SU-DHL-6 (cell line): ENCODE data around the gene LTBP1.

Experiments used
- H2AFZ ChIP-seq: fragments of 200-600 bp; sonication (generic); 2 replicates; pipeline ENCODE4 v1.6.1; 2014; ENCODE audit warnings: low read depth, mild to moderate bottlenecking, moderate library complexity, mixed read lengths, antibody characterized with exemption, low read length; ENCODE audit not compliant: severe bottlenecking
- H3F3A ChIP-seq: fragments of 200-600 bp; shearing (Covaris generic); 2 replicates; pipeline ENCODE4 v1.6.0; 2016; ENCODE audit warnings: antibody characterized with exemption, mild to moderate bottlenecking; ENCODE audit not compliant: insufficient read depth
- H3K27ac ChIP-seq: fragments of 200-600 bp; sonication (generic); 2 replicates; pipeline ENCODE4 v1.5.1; 2016; ENCODE audit warnings: low read depth, mild to moderate bottlenecking, low read length, moderate library complexity, mixed read lengths
- H3K27me3 ChIP-seq: fragments of 200-600 bp; sonication (generic), shearing (Covaris generic); 2 replicates; pipeline ENCODE4 v1.6.0; 2014; ENCODE audit warnings: mild to moderate bottlenecking, low read length
- H3K36me3 ChIP-seq: fragments of 200-600 bp; sonication (generic); 2 replicates; pipeline ENCODE4 v1.6.1; 2014; ENCODE audit warnings: mild to moderate bottlenecking, low read length, mixed read lengths
- H3K4me2 ChIP-seq: fragments of 300-600, 200-600 bp; shearing (Covaris generic), sonication (generic); 2 replicates; pipeline ENCODE4 v1.6.0; 2014; ENCODE audit warnings: low read length, low read depth, mild to moderate bottlenecking; ENCODE audit not compliant: poor library complexity, severe bottlenecking
- H3K4me3 ChIP-seq: fragments of 200-600 bp; sonication (generic); 2 replicates; pipeline ENCODE4 v1.5.1; 2014; ENCODE audit warnings: antibody characterized with exemption, low read length, mild to moderate bottlenecking, mixed read lengths; ENCODE audit not compliant: insufficient read depth, poor library complexity, severe bottlenecking
- H3K79me2 ChIP-seq: fragments of 200-600 bp; sonication (generic); 2 replicates; pipeline ENCODE4 v1.6.1; 2014; ENCODE audit warnings: mild to moderate bottlenecking, low read length, moderate library complexity; ENCODE audit not compliant: insufficient read depth
- H3K9ac ChIP-seq: fragments of 200-600 bp; sonication (generic); 2 replicates; pipeline ENCODE4 v1.7.0; 2014; ENCODE audit warnings: mild to moderate bottlenecking, low read length
- H3K9me2 ChIP-seq: fragments of 200-600 bp; sonication (generic); replicated peaks from 2 replicates; pipeline ENCODE4 v1.6.1; 2014; ENCODE audit warnings: low read length; ENCODE audit not compliant: insufficient read depth
- H3K9me3 ChIP-seq: fragments of 200-600 bp; sonication (generic); 2 replicates; pipeline ENCODE4 v1.6.1; 2014; ENCODE audit warnings: low read length, mixed read lengths; ENCODE audit not compliant: insufficient read depth
- H4K20me1 ChIP-seq: fragments of 200-600 bp; sonication (generic); 2 replicates; pipeline ENCODE4 v1.6.1; 2014; ENCODE audit warnings: low read depth, mild to moderate bottlenecking, antibody characterized with exemption, low read length, moderate library complexity, mixed read lengths
- EZH2phosphoT487 ChIP-seq: fragments of 200-600 bp; sonication (generic), shearing (Covaris generic); conservative IDR thresholded peaks from 2 replicates; pipeline ENCODE4 v1.6.1; 2018; ENCODE audit warnings: mild to moderate bottlenecking, antibody characterized with exemption, low read length, moderate library complexity, mixed read lengths
- TF ChIP-seq, protein P1 (sequence below): fragments of 200-600 bp; sonication (generic); IDR thresholded peaks from one replicate; pipeline ENCODE4 v1.5.1; 2017; ENCODE audit warnings: antibody characterized with exemption, mild to moderate bottlenecking, low read length, moderate library complexity; ENCODE audit not compliant: insufficient read depth, poor library complexity, severe bottlenecking

The LTBP1 gene

DNA sequence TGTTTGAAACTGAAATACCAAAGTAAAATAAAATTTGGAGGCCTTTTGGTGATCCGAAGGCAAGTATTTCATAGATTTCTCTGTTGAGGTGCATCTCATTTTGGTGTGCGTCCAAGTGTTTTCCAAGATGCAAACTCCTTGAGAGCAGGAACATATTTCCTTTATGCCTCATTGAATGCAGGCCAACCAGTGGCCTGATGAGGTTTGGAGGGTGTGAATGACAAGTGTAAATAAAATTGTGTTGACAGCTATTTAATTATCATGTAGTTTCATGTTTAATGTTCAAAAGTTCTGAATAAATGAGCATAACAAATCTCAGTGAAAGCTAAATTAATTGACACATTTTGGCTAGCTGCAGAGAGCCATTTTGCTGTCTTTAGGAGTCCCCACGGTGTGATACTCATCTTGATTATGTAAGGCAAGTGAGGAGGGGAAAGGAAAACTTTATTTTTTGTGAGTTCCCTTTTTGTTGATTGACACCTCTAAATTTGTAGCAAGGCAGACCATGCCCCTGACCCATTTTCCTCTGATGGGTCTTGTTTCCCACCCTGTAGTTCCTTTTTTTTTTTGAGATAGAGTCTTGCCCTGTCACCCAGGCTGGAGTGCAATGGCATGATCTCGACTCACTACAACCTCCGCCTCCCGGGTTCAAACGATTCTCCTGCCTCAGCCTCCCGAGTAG is 6.3 kb upstream of the LTBP1 start:
- no peak overlapping the region for H3K4me3 ChIP-seq
- TF ChIP-seq, protein P1, sequence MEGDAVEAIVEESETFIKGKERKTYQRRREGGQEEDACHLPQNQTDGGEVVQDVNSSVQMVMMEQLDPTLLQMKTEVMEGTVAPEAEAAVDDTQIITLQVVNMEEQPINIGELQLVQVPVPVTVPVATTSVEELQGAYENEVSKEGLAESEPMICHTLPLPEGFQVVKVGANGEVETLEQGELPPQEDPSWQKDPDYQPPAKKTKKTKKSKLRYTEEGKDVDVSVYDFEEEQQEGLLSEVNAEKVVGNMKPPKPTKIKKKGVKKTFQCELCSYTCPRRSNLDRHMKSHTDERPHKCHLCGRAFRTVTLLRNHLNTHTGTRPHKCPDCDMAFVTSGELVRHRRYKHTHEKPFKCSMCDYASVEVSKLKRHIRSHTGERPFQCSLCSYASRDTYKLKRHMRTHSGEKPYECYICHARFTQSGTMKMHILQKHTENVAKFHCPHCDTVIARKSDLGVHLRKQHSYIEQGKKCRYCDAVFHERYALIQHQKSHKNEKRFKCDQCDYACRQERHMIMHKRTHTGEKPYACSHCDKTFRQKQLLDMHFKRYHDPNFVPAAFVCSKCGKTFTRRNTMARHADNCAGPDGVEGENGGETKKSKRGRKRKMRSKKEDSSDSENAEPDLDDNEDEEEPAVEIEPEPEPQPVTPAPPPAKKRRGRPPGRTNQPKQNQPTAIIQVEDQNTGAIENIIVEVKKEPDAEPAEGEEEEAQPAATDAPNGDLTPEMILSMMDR, result no peak
- no peak for TF ChIP-seq EZH2phosphoT487
- no peaks in the 10 kb centered on the region for H3K9me2 ChIP-seq
- H3K36me3 ChIP-seq, result no peaks in the 10 kb centered on the region
- H3K4me2 ChIP-seq, result peak overlapping the region; percentile 15
- peaks cover 42% of the 10 kb centered on the region for H3F3A ChIP-seq
- H3K9me3 ChIP-seq, result no peaks in the 10 kb centered on the region
- no peak overlapping the region for H2AFZ ChIP-seq
- no peaks in the 10 kb centered on the region for H3K79me2 ChIP-seq
- H3K27me3 ChIP-seq, result no peaks in the 10 kb centered on the region
- no peaks in the 10 kb centered on the region for H4K20me1 ChIP-seq
- peak overlapping the region; percentile 36 for H3K27ac ChIP-seq
- H3K9ac ChIP-seq, result no peak overlapping the region

DNA sequence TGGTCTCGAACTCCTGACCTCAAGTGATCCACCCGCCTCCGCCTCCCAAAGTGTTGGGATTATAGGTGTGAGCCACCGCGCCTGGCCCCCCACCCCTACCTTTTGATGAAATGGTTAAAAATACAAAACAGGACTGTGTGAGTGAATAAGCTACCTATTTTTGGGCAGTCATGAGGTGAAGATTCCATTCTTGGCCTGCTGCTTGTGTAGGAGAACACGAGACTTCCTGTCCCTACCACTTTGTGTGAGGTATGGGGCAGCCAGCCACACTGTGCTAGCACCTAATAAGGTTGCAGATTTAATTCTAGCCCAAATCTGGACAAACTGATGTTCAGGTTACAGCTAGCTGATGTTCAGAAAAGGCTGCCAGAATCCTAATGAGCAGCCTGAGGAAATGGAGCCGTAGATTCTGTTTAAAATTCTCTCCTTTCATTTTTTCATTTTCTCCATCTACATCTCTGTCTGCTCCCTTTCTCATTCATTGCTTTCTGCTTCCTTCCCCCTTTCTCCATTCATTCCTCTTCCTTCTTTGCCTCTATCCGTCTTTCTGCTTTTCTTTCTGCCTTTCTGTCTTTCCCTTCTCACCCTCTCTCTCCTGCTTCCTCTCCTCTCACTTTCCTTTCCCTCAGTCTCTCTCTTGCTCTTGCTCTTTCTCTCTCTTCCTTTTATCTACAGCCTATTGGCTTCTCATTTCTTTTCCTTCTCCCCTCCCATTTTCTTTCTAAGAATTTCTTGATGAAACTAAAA is 4.6 kb upstream of the LTBP1 start:
- no peaks in the 10 kb centered on the region for H3K36me3 ChIP-seq
- H3K27me3 ChIP-seq, result no peaks in the 10 kb centered on the region
- peak overlapping the region; percentile 94 for H3K27ac ChIP-seq
- peak overlapping the region; percentile 68 for H2AFZ ChIP-seq
- TF ChIP-seq EZH2phosphoT487, result no peak
- TF ChIP-seq, protein P1, result no peak
- no peaks in the 10 kb centered on the region for H3K9me2 ChIP-seq
- H3K4me3 ChIP-seq, result no peak overlapping the region
- peak overlapping the region; percentile 48 for H3K4me2 ChIP-seq
- H3K9ac ChIP-seq, result peak overlapping the region; percentile 38
- H4K20me1 ChIP-seq, result no peaks in the 10 kb centered on the region
- peaks cover 52% of the 10 kb centered on the region for H3F3A ChIP-seq
- peaks cover 7% of the 10 kb centered on the region; the same call in 1 of the 2 replicates for H3K79me2 ChIP-seq
- H3K9me3 ChIP-seq, result no peaks in the 10 kb centered on the region

DNA sequence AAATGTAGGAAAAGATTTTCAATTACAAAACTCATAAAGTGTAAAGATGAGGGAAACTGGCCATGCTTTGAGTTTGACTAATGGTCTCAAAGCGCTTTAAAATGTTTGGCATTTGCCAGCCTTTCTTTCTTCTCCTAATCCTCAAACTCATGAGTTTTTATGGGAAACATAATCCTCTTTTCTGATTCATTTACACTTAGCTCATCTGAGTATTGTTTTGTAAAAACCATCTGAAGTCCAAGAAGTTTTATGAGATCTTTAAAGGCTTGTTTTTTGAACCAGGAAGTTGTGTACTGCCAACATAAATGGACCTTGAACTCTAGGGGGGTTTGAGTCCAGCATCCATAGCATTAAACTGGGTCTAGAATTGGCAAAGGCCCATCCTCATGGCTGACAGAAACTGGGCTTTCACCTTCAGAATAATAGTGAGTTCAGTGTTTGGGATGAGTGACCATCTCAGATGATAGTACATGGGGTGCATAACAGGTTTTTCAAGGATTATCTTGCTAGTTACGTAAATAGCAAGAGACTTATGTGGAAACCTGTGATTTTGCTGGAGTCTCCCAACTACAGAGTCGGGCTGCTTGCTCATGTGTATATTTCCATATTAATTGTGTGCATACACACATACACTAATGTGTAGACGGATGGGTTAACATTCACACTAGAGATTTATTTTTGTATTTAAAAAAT is 3.8 kb upstream of the LTBP1 start:
- Histone ChIP-seq H3K4me2 (peak overlapping the region; percentile 48), H3K27ac (peak overlapping the region; percentile 94), H3K9ac (peak overlapping the region; percentile 32), H3F3A (peaks cover 52% of the 10 kb centered on the region), H3K4me3 (no peak overlapping the region), H3K79me2 (peaks cover 13% of the 10 kb centered on the region), H3K27me3 (no peaks in the 10 kb centered on the region), H4K20me1 (no peaks in the 10 kb centered on the region), H3K36me3 (no peaks in the 10 kb centered on the region), H3K9me3 (no peaks in the 10 kb centered on the region), H2AFZ (peak overlapping the region; percentile 68), H3K9me2 (no peaks in the 10 kb centered on the region)
- TF ChIP-seq, protein P1, result no peak
- TF ChIP-seq EZH2phosphoT487, result no peak
